ENCODE measurements around the gene SIGLEC10.

- TF ChIP-seq CTCF (IDR thresholded peaks at IDR 0.05; ENCODE audit: low read length) = no peak
- no peak for TF ChIP-seq EZH2 (IDR thresholded peaks at IDR 0.05; ENCODE audit: borderline replicate concordance, low read length)
These were observed 44.3 kb upstream of the SIGLEC10 start for GRCh38 chr19:51461723-51462161.
